Cardiac muscle cell (in vitro differentiated cells and primary cell): Measurements from ENCODE around the gene BLID. TPM values are rescaled to one million over a fixed set of nuclear protein-coding genes. Genes with fewer than 3 reads are reported as not detected.

Source experiments
- DNase-seq, 2 donors: peaks; one replicate each; pipeline versions ENCODE4 v3.0.0 to v3.0.0-alpha.2; 2010 to 2017; ENCODE audit warnings: low read depth in 1 of 2, low spot score in 1 of 2
- H3K27ac ChIP-seq: fragments of 200-600 bp; sonication (generic); 2 replicates; pipeline ENCODE4 v1.5.1; 2016
- H3K27me3 ChIP-seq: fragments of 200-600 bp; sonication (generic); 2 replicates; pipeline ENCODE4 v1.6.0; 2016; ENCODE audit warnings: control low read depth
- H3K36me3 ChIP-seq: fragments of 200-600 bp; sonication (generic); 2 replicates; pipeline ENCODE4 v1.5.1; 2016; ENCODE audit warnings: control low read depth
- H3K4me1 ChIP-seq: fragments of 200-600 bp; sonication (generic); 2 replicates; pipeline ENCODE4 v1.8.1; 2017; ENCODE audit warnings: low read depth, mild to moderate bottlenecking, mixed run types
- H3K4me3 ChIP-seq: fragments of 200-600 bp; sonication (generic); 2 replicates; pipeline ENCODE4 v1.5.1; 2016; ENCODE audit warnings: mild to moderate bottlenecking
- H3K9me3 ChIP-seq: fragments of 200-600 bp; sonication (generic); 2 replicates; pipeline ENCODE4 v1.5.1; 2017; ENCODE audit warnings: low read depth, mild to moderate bottlenecking, control low read depth
- polyA plus RNA-seq: library from polyadenylated mRNA; unstranded; fragments of >200 nt; fragmentation: Nextera tagmentation; extraction: Ambion mirVana; gene quantifications from 2 replicates; pipeline ENCODE4 v1.2.1, GENCODE V29; 2016
- total RNA-seq: library from RNA; depleted of rRNA; stranded (reverse); fragments of >200 nt; gene quantifications from 2 replicates; pipeline ENCODE4 v1.2.3, GENCODE V29; 2016
- TF ChIP-seq, protein P1 (sequence below): IDR thresholded peaks from 2 replicates; pipeline ENCODE4 v1.5.1; 2012; ENCODE audit warnings: low read depth, mild to moderate bottlenecking, low read length

Gene BLID
- total and polyA plus RNA-seq, 2 experiments from 2014 or later: 1.2 to 1.3 TPM

GRCh38 chr11:122116591-122116990, 576 bp upstream of the BLID start:
- no peaks in the 10 kb centered on the region for H3K36me3 ChIP-seq
- H3K4me3 ChIP-seq: no peak overlapping the region
- no peak overlapping the region for H3K27ac ChIP-seq
- H3K9me3 ChIP-seq: no peaks in the 10 kb centered on the region
- TF ChIP-seq, protein P1, sequence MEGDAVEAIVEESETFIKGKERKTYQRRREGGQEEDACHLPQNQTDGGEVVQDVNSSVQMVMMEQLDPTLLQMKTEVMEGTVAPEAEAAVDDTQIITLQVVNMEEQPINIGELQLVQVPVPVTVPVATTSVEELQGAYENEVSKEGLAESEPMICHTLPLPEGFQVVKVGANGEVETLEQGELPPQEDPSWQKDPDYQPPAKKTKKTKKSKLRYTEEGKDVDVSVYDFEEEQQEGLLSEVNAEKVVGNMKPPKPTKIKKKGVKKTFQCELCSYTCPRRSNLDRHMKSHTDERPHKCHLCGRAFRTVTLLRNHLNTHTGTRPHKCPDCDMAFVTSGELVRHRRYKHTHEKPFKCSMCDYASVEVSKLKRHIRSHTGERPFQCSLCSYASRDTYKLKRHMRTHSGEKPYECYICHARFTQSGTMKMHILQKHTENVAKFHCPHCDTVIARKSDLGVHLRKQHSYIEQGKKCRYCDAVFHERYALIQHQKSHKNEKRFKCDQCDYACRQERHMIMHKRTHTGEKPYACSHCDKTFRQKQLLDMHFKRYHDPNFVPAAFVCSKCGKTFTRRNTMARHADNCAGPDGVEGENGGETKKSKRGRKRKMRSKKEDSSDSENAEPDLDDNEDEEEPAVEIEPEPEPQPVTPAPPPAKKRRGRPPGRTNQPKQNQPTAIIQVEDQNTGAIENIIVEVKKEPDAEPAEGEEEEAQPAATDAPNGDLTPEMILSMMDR: no peak
- H3K4me1 ChIP-seq: no peaks in the 10 kb centered on the region
- no peaks in the 10 kb centered on the region for H3K27me3 ChIP-seq
- no peak for DNase-seq

DNA sequence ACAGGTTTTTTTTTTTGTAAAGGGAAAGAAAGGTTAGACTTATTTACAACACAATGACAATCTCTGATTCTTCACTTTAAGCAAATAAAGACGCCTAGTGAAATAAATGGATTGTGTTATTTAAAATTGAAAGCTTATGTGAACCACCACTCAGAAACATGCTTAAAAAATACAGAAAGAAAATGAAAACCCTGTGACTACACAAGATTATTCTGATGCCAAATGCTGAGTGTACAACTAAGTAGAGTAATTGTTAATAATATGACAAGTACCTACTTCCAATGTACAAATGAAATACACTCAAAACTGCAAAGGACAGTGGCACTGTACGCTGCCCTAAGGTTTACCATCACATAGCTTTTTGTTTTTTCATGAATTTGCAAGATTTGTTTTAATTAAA, 1.0 kb downstream of the BLID start:
- DNase-seq: no peak
- no peak overlapping the region for H3K4me3 ChIP-seq
- TF ChIP-seq, protein P1: no peak
- H3K36me3 ChIP-seq: no peaks in the 10 kb centered on the region
- no peaks in the 10 kb centered on the region for H3K9me3 ChIP-seq
- peaks cover 3% of the 10 kb centered on the region for H3K4me1 ChIP-seq
- H3K27me3 ChIP-seq: no peaks in the 10 kb centered on the region
- no peak overlapping the region for H3K27ac ChIP-seq

GRCh38 chr11:122113836-122114825, 1.9 kb downstream of the BLID start:
- TF ChIP-seq, protein P1: no peak
- H3K4me3 ChIP-seq: no peak overlapping the region
- peak in 1 of 2 donors; percentile 66 for DNase-seq
- no peak overlapping the region for H3K27ac ChIP-seq
- no peaks in the 10 kb centered on the region for H3K9me3 ChIP-seq
- H3K27me3 ChIP-seq: no peaks in the 10 kb centered on the region
- peaks cover 8% of the 10 kb centered on the region for H3K4me1 ChIP-seq
- no peaks in the 10 kb centered on the region for H3K36me3 ChIP-seq

DNA sequence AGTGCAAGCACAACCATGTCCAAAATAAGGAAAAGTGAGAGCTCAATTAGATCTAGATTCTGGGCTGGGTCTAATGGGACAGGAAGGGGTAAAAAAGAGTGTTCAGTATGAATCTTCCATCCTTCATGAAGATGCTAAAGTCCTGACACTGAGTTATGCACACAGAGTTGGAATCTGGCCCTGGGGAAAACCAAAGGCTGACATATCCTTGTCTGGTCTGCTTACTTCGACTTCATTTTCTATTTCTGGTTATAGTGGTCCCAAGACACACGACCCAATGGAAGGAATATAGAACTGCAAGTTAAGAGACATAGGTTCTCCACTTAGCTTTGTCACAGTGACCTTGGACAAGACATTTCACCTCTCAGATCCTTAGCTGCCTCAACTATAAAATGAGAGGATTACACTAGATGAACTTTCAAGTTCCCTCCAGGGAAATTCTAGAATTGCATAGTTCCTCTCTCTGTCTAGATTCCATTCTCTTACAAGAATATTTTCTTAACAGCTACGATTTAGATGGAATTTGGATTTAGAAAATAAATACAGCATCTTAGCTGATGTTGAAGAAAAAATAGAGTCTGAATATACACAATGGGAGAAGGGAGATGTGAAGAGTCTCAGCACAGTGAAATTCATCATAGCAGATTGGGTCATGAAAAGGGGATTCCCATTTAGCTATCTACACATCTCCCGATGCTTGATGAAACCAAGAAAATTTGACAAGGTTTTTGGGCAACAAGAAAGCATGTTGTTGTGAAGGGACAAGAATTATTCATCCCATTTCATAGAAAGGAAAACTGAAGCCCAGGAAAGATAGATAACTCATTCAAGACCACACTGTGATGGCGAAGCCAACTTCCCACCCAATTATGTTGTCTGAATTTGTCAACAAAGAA, 3.3 kb downstream of the BLID start:
- Histone ChIP-seq H3K4me3 (no peak overlapping the region), H3K27me3 (no peaks in the 10 kb centered on the region), H3K4me1 (peaks cover 11% of the 10 kb centered on the region), H3K9me3 (no peaks in the 10 kb centered on the region), H3K27ac (no peak overlapping the region), H3K36me3 (no peaks in the 10 kb centered on the region)
- TF ChIP-seq, protein P1: no peak
- no peak for DNase-seq

- Histone ChIP-seq H3K36me3 (no peaks in the 10 kb centered on the region), H3K4me1 (peaks cover 39% of the 10 kb centered on the region)
- TF ChIP-seq, protein P1: no peak
Measured at GRCh38 chr11:122109932-122110331, 6.1 kb downstream of the BLID start.

More at GRCh38 chr11:122109932-122110331, 6.1 kb downstream of the BLID start:
- H3K27ac ChIP-seq: peak overlapping the region; percentile 22
- H3K27me3 ChIP-seq: no peaks in the 10 kb centered on the region
- H3K4me3 ChIP-seq: no peak overlapping the region
- DNase-seq: no peak
- H3K9me3 ChIP-seq: no peaks in the 10 kb centered on the region
